Nephron (organoid): ENCODE measurements around the gene TRAPPC12.

Source experiments
- H3K27ac Mint-ChIP-seq, 3 experiments: 2 replicates each; pipeline ENCODE4 v1.8.0; 2020; ENCODE audit warnings: mixed read lengths in 3 of 3, mild to moderate bottlenecking in 2 of 3, moderate library complexity in 1 of 3
- H3K27me3 Mint-ChIP-seq: 2 replicates; pipeline ENCODE4 v1.8.0; 2021; ENCODE audit warnings: low read depth, mild to moderate bottlenecking, moderate library complexity, mixed read lengths
- H3K36me3 Mint-ChIP-seq: 2 replicates; pipeline ENCODE4 v1.8.0; 2020; ENCODE audit warnings: low read depth, mixed read lengths
- H3K4me1 Mint-ChIP-seq: 2 replicates; pipeline ENCODE4 v1.8.0; 2020; ENCODE audit warnings: mixed read lengths
- H3K4me3 Mint-ChIP-seq, 3 experiments: 2 replicates each; pipeline ENCODE4 v1.8.0; 2020; ENCODE audit warnings: mild to moderate bottlenecking in 3 of 3, mixed read lengths in 3 of 3, moderate library complexity in 2 of 3
- H3K9me3 Mint-ChIP-seq: 2 replicates; pipeline ENCODE4 v1.8.0; 2020; ENCODE audit warnings: mixed read lengths
- CTCF ChIP-seq, 3 experiments: fragments of 200-600 bp; sonication (generic); IDR thresholded peaks; one replicate each; pipeline ENCODE4 v1.5.0; 2021; ENCODE audit warnings: antibody characterized with exemption in 3 of 3; ENCODE audit not compliant: unreplicated experiment in 3 of 3

The TRAPPC12 gene

GRCh38 chr2:3398857-3399256 lies 19.4 kb downstream of the TRAPPC12 start:
- Mint-ChIP-seq H3K4me3 (no peak overlapping the region), H3K4me1 (peaks cover 20% of the 10 kb centered on the region), H3K27me3 (no peaks in the 10 kb centered on the region), H3K36me3 (peaks cover 78% of the 10 kb centered on the region), H3K9me3 (peaks cover 40% of the 10 kb centered on the region), H3K27ac (peak overlapping the region; percentile 83 to 93 (median 93))
- no peak for TF ChIP-seq CTCF (IDR thresholded peaks at IDR 0.05; ENCODE audit: unreplicated experiment in 3 of 3)

GRCh38 chr2:3399381-3399780 lies 19.9 kb downstream of the TRAPPC12 start:
- TF ChIP-seq CTCF (IDR thresholded peaks at IDR 0.05; ENCODE audit: unreplicated experiment in 3 of 3): no peak
- Mint-ChIP-seq H3K9me3 (peaks cover 36% of the 10 kb centered on the region), H3K4me1 (peaks cover 20% of the 10 kb centered on the region), H3K27ac (peak overlapping the region; percentile 83 to 93 (median 93)), H3K4me3 (no peak overlapping the region), H3K27me3 (no peaks in the 10 kb centered on the region), H3K36me3 (peaks cover 78% of the 10 kb centered on the region)

GRCh38 chr2:3399829-3400228 lies 20.3 kb downstream of the TRAPPC12 start:
- peaks cover 78% of the 10 kb centered on the region for H3K36me3 Mint-ChIP-seq
- no peak for TF ChIP-seq CTCF (IDR thresholded peaks at IDR 0.05; ENCODE audit: unreplicated experiment in 3 of 3)
- H3K4me1 Mint-ChIP-seq: peaks cover 20% of the 10 kb centered on the region
- no peaks in the 10 kb centered on the region for H3K27me3 Mint-ChIP-seq
- H3K4me3 Mint-ChIP-seq: peak overlapping the region in 2 of 3 experiments; percentile 55 to 72
- peak overlapping the region; percentile 83 to 93 (median 93) for H3K27ac Mint-ChIP-seq
- H3K9me3 Mint-ChIP-seq: peaks cover 32% of the 10 kb centered on the region

GRCh38 chr2:3403587-3404334 lies 24.3 kb downstream of the TRAPPC12 start:
- Mint-ChIP-seq H3K36me3 (peaks cover 58% of the 10 kb centered on the region), H3K4me3 (no peak overlapping the region), H3K4me1 (peaks cover 33% of the 10 kb centered on the region), H3K27ac (no peak overlapping the region), H3K9me3 (peaks cover 3% of the 10 kb centered on the region), H3K27me3 (no peaks in the 10 kb centered on the region)
- TF ChIP-seq CTCF (IDR thresholded peaks at IDR 0.05; ENCODE audit: unreplicated experiment in 3 of 3): no peak

- no peak for TF ChIP-seq CTCF (IDR thresholded peaks at IDR 0.05; ENCODE audit: unreplicated experiment in 3 of 3)
- H3K27ac Mint-ChIP-seq: no peak overlapping the region
- H3K36me3 Mint-ChIP-seq: peaks cover 55% of the 10 kb centered on the region
- no peaks in the 10 kb centered on the region for H3K9me3 Mint-ChIP-seq
- peaks cover 28% of the 10 kb centered on the region for H3K4me1 Mint-ChIP-seq
- no peaks in the 10 kb centered on the region for H3K27me3 Mint-ChIP-seq
- H3K4me3 Mint-ChIP-seq: no peak overlapping the region
Observed at GRCh38 chr2:3404349-3404894, 24.9 kb downstream of the TRAPPC12 start.

- no peaks in the 10 kb centered on the region for H3K27me3 Mint-ChIP-seq
- peaks cover 53% of the 10 kb centered on the region for H3K36me3 Mint-ChIP-seq
- H3K27ac Mint-ChIP-seq: no peak overlapping the region
- no peaks in the 10 kb centered on the region for H3K9me3 Mint-ChIP-seq
- H3K4me1 Mint-ChIP-seq: peaks cover 20% of the 10 kb centered on the region
- no peak for TF ChIP-seq CTCF (IDR thresholded peaks at IDR 0.05; ENCODE audit: unreplicated experiment in 3 of 3)
- no peak overlapping the region for H3K4me3 Mint-ChIP-seq
Observed at GRCh38 chr2:3405307-3405706, 25.8 kb downstream of the TRAPPC12 start.
